Ectodermal cell (in vitro differentiated cells): ENCODE data around the gene ASB13. TPM values are rescaled to one million over a fixed set of nuclear protein-coding genes. Genes with fewer than 3 reads are reported as not detected.
A peak's percentile ranks its signal among the peaks of the same experiment; 100 is the strongest.

Experiments used
- H3K27ac ChIP-seq: 2 replicates; pipeline ENCODE4 v1.7.0; 2013; ENCODE audit warnings: mild to moderate bottlenecking, low read depth, low read length; ENCODE audit not compliant: insufficient read depth, poor library complexity, severe bottlenecking
- H3K27me3 ChIP-seq: 2 replicates; pipeline ENCODE4 v1.7.0; 2013; ENCODE audit warnings: mild to moderate bottlenecking, low read length; ENCODE audit not compliant: insufficient read depth, control insufficient read depth, poor library complexity, severe bottlenecking
- H3K36me3 ChIP-seq: one replicate; pipeline ENCODE4 v1.7.0; 2013; ENCODE audit warnings: low read length; ENCODE audit not compliant: control insufficient read depth, insufficient read depth
- H3K4me1 ChIP-seq: one replicate; pipeline ENCODE4 v1.7.0; 2013; ENCODE audit warnings: low read length; ENCODE audit not compliant: control insufficient read depth, insufficient read depth
- H3K4me3 ChIP-seq: 2 replicates; pipeline ENCODE4 v1.7.0; 2013; ENCODE audit warnings: low read depth, low read length, control low read depth; ENCODE audit not compliant: insufficient read depth
- H3K9me3 ChIP-seq: 2 replicates; pipeline ENCODE4 v1.7.0; 2013; ENCODE audit warnings: mild to moderate bottlenecking, low read length, moderate library complexity; ENCODE audit not compliant: control insufficient read depth
- WGBS, 2 experiments: methylation state at CpG; one replicate each; pipeline ENCODE4 v1.1.7; 2013; ENCODE audit warnings: missing lambda C conversion rate in 2 of 2; 5-methylcytosine and 5-hydroxymethylcytosine counted together
- polyA plus RNA-seq, 4 experiments: library from polyadenylated mRNA; stranded (reverse); fragments of 50-300 nt; gene quantifications; one replicate each; pipeline ENCODE4 v1.2.3, GENCODE V29; 2013

ASB13 gene, protein sequence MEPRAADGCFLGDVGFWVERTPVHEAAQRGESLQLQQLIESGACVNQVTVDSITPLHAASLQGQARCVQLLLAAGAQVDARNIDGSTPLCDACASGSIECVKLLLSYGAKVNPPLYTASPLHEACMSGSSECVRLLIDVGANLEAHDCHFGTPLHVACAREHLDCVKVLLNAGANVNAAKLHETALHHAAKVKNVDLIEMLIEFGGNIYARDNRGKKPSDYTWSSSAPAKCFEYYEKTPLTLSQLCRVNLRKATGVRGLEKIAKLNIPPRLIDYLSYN
- 19.8 TPM for polyA plus RNA-seq (2013, experiment 1 of 4)
- 21.2 TPM for polyA plus RNA-seq (2013, experiment 2 of 4)
- polyA plus RNA-seq (2013, experiment 3 of 4): 17.2 TPM
- polyA plus RNA-seq (2013, experiment 4 of 4): 16.7 TPM

DNA sequence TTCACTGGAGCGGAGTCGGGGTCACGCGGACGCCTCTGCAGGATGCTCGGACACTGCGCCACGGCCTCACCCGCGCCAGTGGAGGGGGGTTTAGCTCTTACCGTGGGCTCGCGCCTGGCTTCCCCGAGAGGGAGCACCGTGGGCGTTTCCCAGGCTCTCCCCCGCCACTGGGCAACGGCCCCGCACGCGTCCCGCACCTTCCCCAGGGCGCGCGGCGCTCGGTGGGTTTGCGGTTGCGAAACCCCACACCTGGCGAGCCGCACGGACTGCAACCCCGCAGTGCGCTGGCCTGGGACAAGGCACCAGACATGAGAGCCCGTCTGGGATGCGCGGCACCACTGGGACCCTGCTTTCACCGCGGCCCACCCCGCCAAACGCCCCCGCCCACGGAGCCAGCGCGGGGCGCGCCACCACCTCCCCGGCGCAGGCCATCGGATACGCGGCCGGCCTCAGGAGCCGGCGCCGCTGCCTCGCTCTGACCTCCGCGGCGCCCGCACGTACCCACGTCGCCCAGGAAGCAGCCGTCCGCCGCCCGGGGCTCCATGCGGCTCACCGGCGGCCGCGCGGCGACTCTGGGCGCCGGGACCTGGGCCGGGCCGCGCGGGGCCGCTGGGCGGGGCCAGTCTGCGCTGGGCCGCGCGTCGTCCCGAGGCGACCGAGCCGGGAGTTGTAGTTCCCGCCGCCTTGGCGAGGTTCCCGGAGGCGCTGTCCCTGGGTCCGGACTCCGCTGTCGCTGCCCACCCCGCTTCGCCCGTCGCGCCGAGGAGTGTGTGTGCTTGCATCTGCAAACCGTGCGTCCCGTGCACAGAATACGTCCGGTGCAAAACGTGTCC, at the start of gene ASB13:
ASB13 (minus strand) TSS at position 588 of the 833 bp plus-strand sequence; CDS start at position 544, 44 bp downstream.
- 0 to 1% methylated on average over 112 of the region's 112 CpGs for WGBS, 2 experiments
- no peaks in the 10 kb centered on the region for H3K9me3 ChIP-seq
- peak within 1 kb of the TSS; percentile 86 for H3K4me3 ChIP-seq
- peaks cover 35% of the 10 kb centered on the region for H3K27me3 ChIP-seq
- peaks cover 6% of the 10 kb centered on the region for H3K4me1 ChIP-seq
- no peak within 1 kb of the TSS for H3K27ac ChIP-seq
- H3K36me3 ChIP-seq: no peaks in the 10 kb centered on the region

DNA sequence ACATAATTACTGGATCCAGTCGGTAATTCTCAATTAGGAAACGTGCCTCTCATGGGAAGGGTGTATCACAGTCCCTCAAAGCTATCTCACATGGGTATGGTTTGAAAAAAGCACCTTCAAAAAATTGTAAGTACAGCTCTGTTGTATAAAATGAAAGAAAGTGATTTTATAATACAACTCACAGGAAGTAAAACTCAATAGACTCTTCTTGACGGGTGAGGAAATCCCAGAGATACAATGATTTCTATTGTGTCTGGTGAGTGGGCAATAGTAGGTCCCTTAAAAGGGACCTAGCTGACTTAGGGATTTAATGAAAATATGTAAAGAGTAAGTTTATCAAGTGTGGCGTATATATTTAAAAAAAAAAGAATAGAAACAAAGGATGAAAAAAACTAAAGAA, 45.2 kb upstream of the ASB13 start:
- WGBS, 2 experiments: 86 to 90% methylated on average over 4 of the region's 4 CpGs
- Histone ChIP-seq H3K27ac (no peak overlapping the region), H3K9me3 (no peaks in the 10 kb centered on the region)

DNA sequence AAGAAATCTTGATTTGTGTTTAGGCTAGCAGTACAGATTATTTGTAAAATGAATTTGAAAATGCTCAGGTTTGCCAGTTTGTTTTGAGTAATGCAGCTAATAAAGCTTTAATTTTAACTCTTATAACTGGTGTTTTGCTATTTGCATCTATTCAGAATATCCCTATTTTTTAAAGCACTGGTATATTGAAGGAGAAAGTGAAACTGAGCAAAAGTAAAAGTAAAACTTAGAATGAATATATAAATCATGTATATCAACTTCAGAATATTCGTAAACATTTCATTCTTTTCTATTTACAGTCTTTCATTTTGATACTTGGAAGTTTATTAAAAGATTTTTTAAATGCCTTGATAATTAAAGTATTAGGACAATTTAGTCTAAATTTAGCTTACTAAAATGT, 44.5 kb upstream of the ASB13 start:
- Histone ChIP-seq H3K27me3 (no peaks in the 10 kb centered on the region), H3K36me3 (no peaks in the 10 kb centered on the region), H3K9me3 (no peaks in the 10 kb centered on the region), H3K4me1 (no peaks in the 10 kb centered on the region), H3K27ac (no peak overlapping the region), H3K4me3 (no peak overlapping the region)
- WGBS, 2 experiments: no CpG with 5 or more reads among the region's 1 CpG

More for the DNA sequence above, 45.2 kb upstream of the ASB13 start:
- Histone ChIP-seq H3K36me3 (no peaks in the 10 kb centered on the region), H3K27me3 (no peaks in the 10 kb centered on the region), H3K4me3 (no peak overlapping the region), H3K4me1 (no peaks in the 10 kb centered on the region)

DNA sequence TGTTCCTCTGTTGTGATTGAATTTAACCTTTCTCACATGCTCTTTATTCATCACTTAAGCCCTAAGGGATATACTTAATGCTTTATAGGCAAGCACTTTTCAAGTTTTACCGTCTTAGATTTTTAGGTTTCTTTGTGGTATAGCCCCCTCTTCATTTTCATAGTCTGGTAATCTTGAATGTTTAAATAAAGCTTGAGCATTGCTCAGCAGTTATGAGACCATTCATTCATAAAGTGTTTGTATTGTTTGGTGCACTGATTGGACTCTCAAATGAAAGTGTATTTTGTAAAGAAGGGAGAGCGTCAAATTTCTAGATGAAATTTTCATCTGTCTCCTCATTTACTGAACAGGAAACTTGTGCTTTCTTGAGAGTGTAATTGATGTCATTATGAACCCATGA, 43.5 kb upstream of the ASB13 start:
- WGBS, 2 experiments: 66 to 97% methylated on average over 2 of the region's 2 CpGs
- no peak overlapping the region for H3K27ac ChIP-seq
- no peaks in the 10 kb centered on the region for H3K4me1 ChIP-seq
- H3K27me3 ChIP-seq: no peaks in the 10 kb centered on the region
- no peaks in the 10 kb centered on the region for H3K36me3 ChIP-seq
- H3K9me3 ChIP-seq: no peaks in the 10 kb centered on the region
- no peak overlapping the region for H3K4me3 ChIP-seq

- H3K9me3 ChIP-seq: no peaks in the 10 kb centered on the region
Observed at GRCh38 chr10:5708356-5708755, 42.0 kb upstream of the ASB13 start.

DNA sequence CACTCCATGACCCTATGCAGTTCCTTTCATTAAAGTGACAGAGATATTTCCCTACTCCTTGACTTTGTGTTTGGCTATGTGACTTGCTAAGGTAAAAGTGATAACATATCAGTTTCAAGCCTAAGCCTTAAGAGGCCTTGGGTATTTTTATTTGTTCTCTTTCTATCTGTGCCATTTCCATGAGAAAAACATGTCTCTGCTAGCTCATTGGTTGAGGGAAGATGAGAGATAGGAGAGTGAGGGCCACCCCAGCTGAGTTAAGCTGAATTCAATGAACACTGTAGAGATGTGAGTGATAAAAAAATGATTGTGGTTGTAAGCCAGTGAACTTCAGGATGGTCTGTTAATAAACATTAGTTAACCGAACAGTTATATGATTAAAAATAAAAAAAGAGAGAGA, 31.7 kb upstream of the ASB13 start:
- Histone ChIP-seq H3K27me3 (no peaks in the 10 kb centered on the region), H3K4me1 (peaks cover 7% of the 10 kb centered on the region), H3K9me3 (no peaks in the 10 kb centered on the region), H3K36me3 (no peaks in the 10 kb centered on the region), H3K4me3 (no peak overlapping the region), H3K27ac (no peak overlapping the region)
- 100% methylated on average over 1 of the region's 1 CpG; no CpG with 5 or more reads in 1 of the 2 experiments for WGBS, 2 experiments

More at GRCh38 chr10:5708356-5708755, 42.0 kb upstream of the ASB13 start:
- H3K4me1 ChIP-seq: no peaks in the 10 kb centered on the region
- no peak overlapping the region for H3K27ac ChIP-seq
- no peaks in the 10 kb centered on the region for H3K27me3 ChIP-seq
- H3K36me3 ChIP-seq: no peaks in the 10 kb centered on the region
- H3K4me3 ChIP-seq: no peak overlapping the region

GRCh38 chr10:5697342-5697741, 30.9 kb upstream of the ASB13 start:
- H3K4me3 ChIP-seq: no peak overlapping the region
- no peaks in the 10 kb centered on the region for H3K9me3 ChIP-seq
- H3K36me3 ChIP-seq: no peaks in the 10 kb centered on the region
- H3K27ac ChIP-seq: no peak overlapping the region
- 86 to 93% methylated on average over 2 of the region's 2 CpGs for WGBS, 2 experiments
- H3K27me3 ChIP-seq: no peaks in the 10 kb centered on the region
- H3K4me1 ChIP-seq: peaks cover 10% of the 10 kb centered on the region

DNA sequence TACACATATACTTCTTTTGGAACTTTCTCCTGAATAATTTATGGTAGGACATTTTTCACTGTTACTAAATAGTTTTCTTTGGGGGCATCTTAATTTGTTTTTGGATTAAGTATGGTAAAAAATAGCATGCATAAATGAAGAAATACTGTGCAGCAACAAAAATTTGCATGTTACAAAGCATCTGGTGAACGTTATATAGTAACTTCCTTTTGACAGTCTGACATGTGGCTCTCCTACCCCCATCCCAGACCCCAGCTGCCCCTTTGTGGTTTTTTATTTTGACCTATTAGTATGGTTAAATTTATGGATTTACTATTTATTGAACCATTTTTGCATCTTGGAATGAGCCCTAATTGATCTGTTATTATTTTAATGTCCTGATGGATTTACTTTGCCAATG, 28.2 kb upstream of the ASB13 start:
- H3K9me3 ChIP-seq: no peaks in the 10 kb centered on the region
- whole genome bisulfite sequencing, 2 experiments: 88 to 95% methylated on average over 1 of the region's 1 CpG
- H3K4me3 ChIP-seq: no peak overlapping the region
- no peak overlapping the region for H3K27ac ChIP-seq
- peaks cover 8% of the 10 kb centered on the region for H3K4me1 ChIP-seq
- H3K36me3 ChIP-seq: no peaks in the 10 kb centered on the region
- no peaks in the 10 kb centered on the region for H3K27me3 ChIP-seq

GRCh38 chr10:5692461-5693358, 26.3 kb upstream of the ASB13 start:
- WGBS, 2 experiments: 3% methylated on average over 49 of the region's 49 CpGs
- H3K27me3 ChIP-seq: no peaks in the 10 kb centered on the region
- H3K27ac ChIP-seq: peak overlapping the region; percentile 42
- peaks cover 8% of the 10 kb centered on the region for H3K4me1 ChIP-seq
- no peaks in the 10 kb centered on the region for H3K9me3 ChIP-seq
- peak overlapping the region; percentile 66 for H3K4me3 ChIP-seq
- H3K36me3 ChIP-seq: no peaks in the 10 kb centered on the region
